ENCODE data around the gene PPM1L. TPM values are rescaled to one million over a fixed set of nuclear protein-coding genes. Genes with fewer than 3 reads are reported as not detected.

PPM1L gene
- polyA plus RNA-seq, 3 donors, result 5.5 to 9.9 (median 7.8) TPM

DNA sequence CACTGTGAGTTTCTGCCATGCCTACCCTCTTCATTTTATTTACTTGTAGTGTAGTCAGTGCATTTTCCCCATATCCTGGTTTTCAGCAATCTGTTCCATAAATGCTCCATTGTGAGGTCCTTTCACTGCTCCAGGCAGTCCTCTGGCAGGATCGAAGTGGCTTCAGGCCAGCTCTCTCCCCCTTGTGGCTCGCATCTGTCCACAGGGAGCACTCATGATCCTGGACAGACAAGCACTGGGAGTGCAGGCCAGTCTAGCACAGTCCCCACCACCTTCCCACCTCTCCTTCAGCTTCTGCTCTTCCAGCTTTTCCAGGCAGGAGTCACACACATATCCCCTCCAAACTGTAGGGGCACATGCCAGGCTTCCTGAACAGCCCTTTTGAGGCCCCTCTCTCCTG lies 173.6 kb downstream of the PPM1L start:
- no peaks in the 10 kb centered on the region for H3K4me1 Mint-ChIP-seq
- peak overlapping the region in 1 of 7 donors; percentile 43 for H3K27ac Mint-ChIP-seq

DNA sequence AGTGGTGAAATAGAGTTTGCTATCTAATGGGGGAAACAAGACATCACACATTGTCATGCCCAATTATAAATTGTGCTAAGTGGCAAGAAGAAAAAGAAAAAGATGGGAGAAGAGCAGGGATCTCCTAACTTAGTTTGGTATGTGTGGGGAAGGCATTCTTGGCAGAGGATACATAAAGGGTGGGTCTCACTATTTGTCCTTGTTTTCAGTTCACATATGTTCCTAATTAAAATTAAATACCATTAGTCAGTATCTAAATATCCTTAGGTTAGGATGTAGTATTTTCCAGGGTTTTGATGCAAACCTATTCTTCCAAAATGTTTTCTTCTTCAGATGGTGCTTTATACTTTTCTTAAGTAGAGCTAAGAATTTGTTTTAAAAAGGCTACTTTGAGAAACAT lies 175.4 kb downstream of the PPM1L start:
- intact Hi-C loops (cut with micrococcal nuclease), result no loop called here
- H3K79me2 ChIP-seq (ENCODE audit: insufficient read depth, low read length), result no peaks in the 10 kb centered on the region
- H3K9ac ChIP-seq (ENCODE audit: insufficient read depth, low read length, poor library complexity, severe bottlenecking), result no peak overlapping the region
- H4K20me1 ChIP-seq (ENCODE audit: insufficient read depth, low read length), result peaks cover 5% of the 10 kb centered on the region
- peaks cover 2% of the 10 kb centered on the region for H3K4me1 Mint-ChIP-seq
- H3K36me3 Mint-ChIP-seq, result no peaks in the 10 kb centered on the region
- H3K4me3 ChIP-seq (replicated peaks in 1 of 3; ENCODE audit: low read depth in 2 of 3, low read length in 3 of 3), result no peak overlapping the region
- TF ChIP-seq, protein P1, sequence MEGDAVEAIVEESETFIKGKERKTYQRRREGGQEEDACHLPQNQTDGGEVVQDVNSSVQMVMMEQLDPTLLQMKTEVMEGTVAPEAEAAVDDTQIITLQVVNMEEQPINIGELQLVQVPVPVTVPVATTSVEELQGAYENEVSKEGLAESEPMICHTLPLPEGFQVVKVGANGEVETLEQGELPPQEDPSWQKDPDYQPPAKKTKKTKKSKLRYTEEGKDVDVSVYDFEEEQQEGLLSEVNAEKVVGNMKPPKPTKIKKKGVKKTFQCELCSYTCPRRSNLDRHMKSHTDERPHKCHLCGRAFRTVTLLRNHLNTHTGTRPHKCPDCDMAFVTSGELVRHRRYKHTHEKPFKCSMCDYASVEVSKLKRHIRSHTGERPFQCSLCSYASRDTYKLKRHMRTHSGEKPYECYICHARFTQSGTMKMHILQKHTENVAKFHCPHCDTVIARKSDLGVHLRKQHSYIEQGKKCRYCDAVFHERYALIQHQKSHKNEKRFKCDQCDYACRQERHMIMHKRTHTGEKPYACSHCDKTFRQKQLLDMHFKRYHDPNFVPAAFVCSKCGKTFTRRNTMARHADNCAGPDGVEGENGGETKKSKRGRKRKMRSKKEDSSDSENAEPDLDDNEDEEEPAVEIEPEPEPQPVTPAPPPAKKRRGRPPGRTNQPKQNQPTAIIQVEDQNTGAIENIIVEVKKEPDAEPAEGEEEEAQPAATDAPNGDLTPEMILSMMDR (IDR thresholded peaks at IDR 0.05), result no peak
- no peak for DNase-seq
- H3K4me3 Mint-ChIP-seq, result no peak overlapping the region
- no peaks in the 10 kb centered on the region for H3K9me3 Mint-ChIP-seq
- no peaks in the 10 kb centered on the region for H3K27me3 ChIP-seq (ENCODE audit: control insufficient read depth in 2 of 2, insufficient read depth in 2 of 2, low read length in 2 of 2)
- no peak overlapping the region for H2AFZ ChIP-seq (ENCODE audit: insufficient read depth, low read depth, low read length, poor library complexity, severe bottlenecking)
- H3K27ac ChIP-seq (ENCODE audit: low read depth in 1 of 2, low read length in 2 of 2), result no peak overlapping the region
- no peak overlapping the region for H3K4me2 ChIP-seq (replicated peaks; ENCODE audit: extremely low read depth, low read length, poor library complexity, severe bottlenecking)
- no peaks in the 10 kb centered on the region for H3K36me3 ChIP-seq (replicated peaks in 1 of 2; ENCODE audit: control insufficient read depth in 1 of 2, insufficient read depth in 2 of 2, low read length in 2 of 2)
- H3K27me3 Mint-ChIP-seq (ENCODE audit: low read depth in 3 of 3), result peaks cover 0 to 2% (median 2%) of the 10 kb centered on the region in 3 donors
- no peaks in the 10 kb centered on the region for H3K9me3 ChIP-seq (replicated peaks in 1 of 2; ENCODE audit: control insufficient read depth in 1 of 2, insufficient read depth in 1 of 2, low read length in 2 of 2)
- no peak overlapping the region for H3K27ac Mint-ChIP-seq
- no peaks in the 10 kb centered on the region for H3K4me1 ChIP-seq (ENCODE audit: control insufficient read depth in 1 of 2, insufficient read depth in 2 of 2, low read length in 2 of 2)

More for the DNA sequence above, 173.6 kb downstream of the PPM1L start:
- H3K79me2 ChIP-seq (ENCODE audit: insufficient read depth, low read length), result no peaks in the 10 kb centered on the region
- no peak overlapping the region for H3K9ac ChIP-seq (ENCODE audit: insufficient read depth, low read length, poor library complexity, severe bottlenecking)
- peaks cover 0 to 2% (median 0%) of the 10 kb centered on the region in 3 donors for H3K27me3 Mint-ChIP-seq (ENCODE audit: low read depth in 3 of 3)
- no peak overlapping the region for H3K4me3 Mint-ChIP-seq
- no peaks in the 10 kb centered on the region for H3K27me3 ChIP-seq (ENCODE audit: control insufficient read depth in 2 of 2, insufficient read depth in 2 of 2, low read length in 2 of 2)
- H2AFZ ChIP-seq (ENCODE audit: insufficient read depth, low read depth, low read length, poor library complexity, severe bottlenecking), result no peak overlapping the region
- no peak overlapping the region for H3K4me3 ChIP-seq (replicated peaks in 1 of 3; ENCODE audit: low read depth in 2 of 3, low read length in 3 of 3)
- no peak overlapping the region for H3K27ac ChIP-seq (ENCODE audit: low read depth in 1 of 2, low read length in 2 of 2)
- TF ChIP-seq, protein P1 (IDR thresholded peaks at IDR 0.05), result no peak
- H3K4me2 ChIP-seq (replicated peaks; ENCODE audit: extremely low read depth, low read length, poor library complexity, severe bottlenecking), result no peak overlapping the region
- peaks cover 4% of the 10 kb centered on the region for H4K20me1 ChIP-seq (ENCODE audit: insufficient read depth, low read length)
- 89% methylated on average over 2 of the region's 2 CpGs for WGBS (ENCODE audit: insufficient coverage)
- H3K9me3 Mint-ChIP-seq, result no peaks in the 10 kb centered on the region
- intact Hi-C loops (cut with micrococcal nuclease), result no loop called here
- no peaks in the 10 kb centered on the region for H3K36me3 ChIP-seq (replicated peaks in 1 of 2; ENCODE audit: control insufficient read depth in 1 of 2, insufficient read depth in 2 of 2, low read length in 2 of 2)
- H3K9me3 ChIP-seq (replicated peaks in 1 of 2; ENCODE audit: control insufficient read depth in 1 of 2, insufficient read depth in 1 of 2, low read length in 2 of 2), result no peaks in the 10 kb centered on the region
- no peak for DNase-seq
- no peaks in the 10 kb centered on the region for H3K36me3 Mint-ChIP-seq
- H3K4me1 ChIP-seq (ENCODE audit: control insufficient read depth in 1 of 2, insufficient read depth in 2 of 2, low read length in 2 of 2), result no peaks in the 10 kb centered on the region
